Measurements from ENCODE around the gene ACAT2.
"Not testable (repeated sequence)": the region's sequence is repeated elsewhere in the genome, so short reads cannot be mapped to it uniquely, and the experiment has no call there.

ACAT2 gene

DNA sequence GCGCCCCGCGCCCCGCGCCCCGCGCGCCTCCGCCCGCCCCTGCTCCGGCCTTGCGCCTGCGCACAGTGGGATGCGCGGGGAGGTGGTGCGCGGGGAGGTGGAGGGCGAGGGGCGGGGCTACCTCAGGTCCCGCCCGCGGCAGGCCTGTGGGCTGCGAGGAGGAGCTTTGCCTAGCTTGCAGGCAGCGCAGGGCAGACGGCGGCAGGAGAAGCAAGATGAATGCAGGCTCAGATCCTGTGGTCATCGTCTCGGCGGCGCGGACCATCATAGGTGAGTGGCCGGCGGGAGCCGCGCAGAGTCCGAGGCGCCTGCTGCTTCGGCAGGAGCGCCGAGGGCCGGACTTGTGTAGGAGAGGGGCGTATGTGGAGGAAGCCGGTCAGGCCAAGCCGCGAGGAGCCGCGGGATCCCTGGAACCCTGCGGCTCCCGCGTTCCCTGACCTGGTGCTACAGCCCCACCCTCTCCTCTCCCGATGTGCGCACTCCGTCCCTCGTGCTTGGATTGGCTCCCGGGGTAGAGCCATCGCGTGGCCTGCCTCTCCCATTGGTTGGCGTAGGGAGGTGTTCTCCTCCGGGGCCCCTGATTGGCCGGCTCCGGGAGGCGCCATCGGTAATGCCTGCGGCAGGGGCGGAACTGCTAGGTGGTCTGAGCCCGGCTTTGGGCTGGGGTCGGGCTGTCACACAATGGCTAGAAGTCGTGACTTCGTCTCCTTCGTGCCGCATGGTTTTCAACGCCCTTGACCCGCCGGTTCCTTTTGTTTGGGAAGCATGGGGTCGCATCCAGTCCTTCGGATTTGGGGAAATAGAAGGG lies at the start of gene ACAT2:
Gene ACAT2, plus strand, starts transcription at position 173 of the 808 bp plus-strand sequence. Its CDS starts 43 bp downstream, at position 216.
- peak; percentile 59 for DNase-seq

- DNase-seq: not testable (repeated sequence)
Observed at GRCh38 chr6:159712389-159712788, 49.5 kb upstream of the ACAT2 start.

GRCh38 chr6:159713984-159714383 lies 47.9 kb upstream of the ACAT2 start:
- DNase-seq: no peak

- DNase-seq: no peak
Observed at GRCh38 chr6:159714404-159714803, 47.4 kb upstream of the ACAT2 start.

GRCh38 chr6:159715166-159715565 lies 46.7 kb upstream of the ACAT2 start:
- no peak for DNase-seq

- no peak for DNase-seq
Observed at GRCh38 chr6:159715605-159716004, 46.2 kb upstream of the ACAT2 start.

- no peak for DNase-seq
Observed at GRCh38 chr6:159716247-159717096, 45.4 kb upstream of the ACAT2 start.

DNA sequence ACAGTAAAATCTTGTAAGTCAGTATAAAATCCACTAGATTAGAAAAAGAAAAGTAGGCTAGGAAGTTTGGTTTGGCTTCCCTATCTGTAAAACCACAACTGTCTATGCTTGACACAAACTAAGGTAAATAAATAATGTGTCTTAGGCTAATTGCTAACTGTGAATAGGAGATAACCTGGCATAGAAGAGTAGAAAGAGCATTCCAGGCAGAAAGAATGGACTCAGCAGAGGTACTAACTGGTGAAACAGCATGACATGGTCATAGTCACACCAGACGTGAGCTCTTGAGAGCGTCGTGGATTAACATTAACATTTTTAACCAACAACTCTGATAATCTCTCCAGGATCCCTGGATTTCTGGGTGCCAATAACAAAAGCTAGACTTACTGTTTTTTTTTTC lies 43.2 kb upstream of the ACAT2 start:
- DNase-seq: no peak

DNA sequence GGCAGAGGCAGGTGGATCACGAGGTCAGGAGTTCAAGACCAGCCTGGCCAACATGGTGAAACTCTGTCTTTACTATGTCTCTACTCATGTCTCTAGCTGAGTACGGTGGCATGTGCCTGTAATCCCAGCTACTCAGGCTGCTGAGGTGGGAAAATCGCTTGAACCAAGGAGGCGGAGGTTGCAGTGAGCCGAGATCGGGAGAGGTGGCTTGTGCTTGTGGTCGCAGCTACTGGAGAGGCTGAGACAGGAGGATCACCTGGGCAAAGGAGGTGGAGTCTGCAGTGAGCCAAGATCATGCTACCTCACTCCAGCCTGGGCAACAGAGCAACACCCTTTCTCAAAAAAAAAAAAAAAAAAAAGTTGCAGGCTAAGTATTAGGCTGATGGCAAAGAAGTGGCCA lies 42.6 kb upstream of the ACAT2 start:
- no peak for DNase-seq

DNA sequence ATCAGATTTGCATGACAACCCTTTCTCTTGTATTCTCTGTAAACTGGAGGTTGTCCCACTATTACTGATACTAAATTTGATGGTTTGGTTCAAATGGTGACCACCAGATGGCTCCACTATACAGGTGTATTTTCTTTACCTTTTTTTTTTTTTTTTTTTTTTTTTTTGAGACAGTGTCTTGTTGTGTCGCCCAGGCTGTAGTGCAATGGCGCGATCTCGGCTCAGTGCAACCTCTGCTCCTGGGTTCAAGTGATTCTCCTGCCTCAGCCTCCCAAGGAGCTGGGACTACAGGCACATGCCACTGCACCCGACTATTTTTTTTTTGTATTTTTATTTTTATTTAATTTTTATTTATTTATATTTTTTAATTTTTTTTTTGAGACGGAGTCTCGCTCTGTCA lies 41.1 kb upstream of the ACAT2 start:
- no peak for DNase-seq

- DNase-seq: not testable (repeated sequence)
Observed at GRCh38 chr6:159721981-159722380, 39.9 kb upstream of the ACAT2 start.

GRCh38 chr6:159722655-159723054 lies 39.2 kb upstream of the ACAT2 start:
- DNase-seq: no peak

DNA sequence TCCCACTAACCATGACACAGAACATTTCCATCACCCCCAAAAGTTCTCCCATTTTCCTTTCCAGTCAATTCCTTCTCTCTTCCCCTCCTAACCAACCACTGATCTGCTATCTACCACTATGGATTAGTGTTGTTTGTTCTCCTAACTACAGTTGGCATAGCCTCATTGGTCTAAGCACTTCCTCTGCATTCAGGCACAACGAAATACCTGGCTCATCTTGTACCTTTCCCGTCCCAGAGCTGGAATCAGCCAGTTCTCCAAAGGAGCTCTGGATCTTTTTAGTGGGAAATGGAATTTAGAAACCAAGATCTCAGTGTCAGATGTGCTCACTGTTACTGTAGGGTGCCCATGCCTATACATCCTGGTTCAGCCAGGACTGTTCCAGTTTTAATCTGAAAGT lies 38.6 kb upstream of the ACAT2 start:
- no peak for DNase-seq

GRCh38 chr6:159724778-159725177 lies 37.1 kb upstream of the ACAT2 start:
- no peak for DNase-seq

- not testable (repeated sequence) for DNase-seq
Observed at GRCh38 chr6:159725208-159725607, 36.6 kb upstream of the ACAT2 start.

DNA sequence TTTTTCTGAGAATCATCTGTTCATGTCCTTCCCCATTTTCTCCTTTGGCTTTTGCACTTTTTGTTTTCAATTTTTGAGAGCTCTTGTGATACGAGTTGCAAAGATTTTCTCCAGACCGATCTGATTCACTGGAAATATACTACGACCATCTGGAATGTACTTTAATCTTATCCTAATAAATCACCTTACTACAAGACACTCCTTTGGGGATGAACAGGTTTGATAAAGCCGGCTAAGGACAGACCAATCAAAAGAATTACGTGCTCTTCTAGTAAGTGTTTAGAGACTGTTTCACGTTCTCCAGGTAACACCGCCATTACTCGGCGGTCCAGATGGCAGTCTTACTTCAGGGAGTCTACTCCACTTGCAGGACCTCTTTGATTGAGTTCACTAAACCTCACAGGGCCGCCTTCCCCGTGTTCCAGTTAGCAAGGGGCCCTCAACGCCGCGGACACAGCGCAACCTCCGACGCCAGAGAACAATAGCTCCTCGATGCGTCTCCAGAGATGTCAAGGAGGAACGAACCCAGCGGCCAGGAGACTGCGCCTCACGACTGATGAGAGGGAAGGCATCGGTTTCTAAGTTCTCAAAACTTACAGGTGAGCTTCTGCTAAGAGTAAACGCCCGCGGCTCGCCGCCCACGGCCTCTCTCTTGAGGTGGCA lies 35.5 kb upstream of the ACAT2 start:
- no peak for DNase-seq

- peak; percentile 87 for DNase-seq
Observed at GRCh38 chr6:159726918-159727716, 34.7 kb upstream of the ACAT2 start, which contains the start of gene WTAP. TSS of gene WTAP (plus strand) at chr6:159727506. CDS start at chr6:159736266, 8,760 bp downstream.

DNA sequence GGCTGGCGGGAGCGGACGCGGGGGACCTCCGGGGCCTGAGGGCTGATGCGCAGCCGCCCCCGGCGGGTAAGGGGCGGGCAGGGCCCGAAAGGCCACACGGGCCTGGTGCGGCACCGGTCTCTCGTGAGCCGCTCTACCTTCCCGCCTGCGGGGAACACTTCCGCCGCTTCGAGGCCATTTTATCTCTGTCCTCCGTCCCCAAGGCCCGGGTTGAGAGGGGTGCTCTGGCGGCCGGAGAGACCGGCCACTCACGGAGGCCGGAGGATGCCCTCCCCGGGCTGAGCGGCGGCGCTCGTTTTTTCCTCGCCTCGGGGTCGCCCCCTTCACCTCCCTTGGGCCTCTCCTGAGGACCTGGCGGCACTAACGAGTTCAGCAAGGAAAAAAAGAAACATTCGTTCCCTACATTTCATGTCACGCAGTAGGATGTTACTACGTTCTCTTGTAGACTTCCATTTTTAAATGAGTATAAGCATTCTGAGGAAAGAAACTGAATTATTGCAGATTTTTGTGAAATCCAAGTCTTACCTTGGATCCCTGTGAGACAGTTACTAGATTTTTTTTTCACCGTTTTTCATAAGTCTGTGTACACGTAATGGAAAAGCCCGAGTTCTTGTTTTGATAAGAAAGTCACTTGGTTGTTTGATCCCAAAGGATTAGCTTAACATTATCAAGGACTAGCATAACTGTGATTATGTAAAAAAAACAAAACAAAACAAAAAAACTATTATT lies 34.0 kb upstream of the ACAT2 start:
- no peak for DNase-seq

GRCh38 chr6:159728531-159728964 lies 33.3 kb upstream of the ACAT2 start:
- no peak for DNase-seq

DNA sequence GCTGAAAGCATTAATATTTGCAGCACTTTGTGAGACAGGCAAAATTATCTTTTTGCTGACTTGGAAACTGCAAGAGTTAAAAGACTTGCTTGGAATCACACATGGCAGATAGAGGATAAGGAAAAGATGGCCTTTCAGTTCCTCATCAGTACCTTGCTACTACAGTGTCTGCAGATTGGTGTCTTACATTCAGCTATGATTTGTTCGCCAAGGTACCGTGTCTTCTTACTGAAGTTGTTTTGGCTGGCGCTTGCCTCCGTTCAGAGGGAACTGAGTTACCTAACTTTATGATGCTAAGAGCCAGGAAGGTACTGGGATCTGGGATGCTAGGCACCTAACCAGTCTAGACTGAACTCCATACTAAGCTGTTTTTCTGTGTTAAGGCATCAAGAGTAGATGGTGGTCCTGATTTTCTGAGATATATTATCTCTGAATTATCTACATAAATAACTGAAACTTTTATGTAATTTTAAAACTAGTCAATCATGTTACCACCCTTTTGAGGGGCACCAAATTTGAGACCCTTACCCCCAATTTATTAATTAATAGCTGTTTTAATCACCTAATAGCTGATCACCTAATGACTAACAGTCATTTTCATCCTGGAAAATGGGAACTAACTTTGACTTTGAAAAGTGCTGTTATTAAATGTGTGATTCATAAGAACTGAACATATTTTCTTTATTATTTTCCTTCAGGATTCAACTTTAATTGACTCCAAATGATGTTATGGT lies 32.1 kb upstream of the ACAT2 start:
- DNase-seq: no peak

DNA sequence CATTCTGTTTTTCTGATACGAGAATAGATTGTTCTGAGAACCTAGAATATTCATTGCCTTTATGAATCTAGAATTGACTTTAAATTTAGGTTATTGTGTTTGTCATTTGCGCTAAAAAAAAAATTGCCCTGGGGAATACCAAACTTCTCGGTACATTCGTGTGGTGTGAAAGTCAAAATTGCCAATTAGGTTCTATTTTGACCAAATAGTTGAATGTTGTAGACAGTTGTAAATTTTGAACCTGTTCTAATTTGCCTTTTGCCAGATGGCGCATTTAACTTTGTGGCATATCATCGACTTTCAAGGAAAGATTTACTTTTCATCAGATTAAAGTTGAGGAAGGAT lies 31.5 kb upstream of the ACAT2 start:
- DNase-seq: no peak

Measured in NCI-H1436 treated with DMSO at 0.1 percent for 48 hours (cell line).